ENCODE results near the gene SRRM1. TPM values are rescaled to one million over a fixed set of nuclear protein-coding genes. Genes with fewer than 3 reads are reported as not detected.

The SRRM1 gene
- total and polyA plus RNA-seq, 8 donors, result 86.4 to 213 (median 182) TPM

- Histone ChIP-seq H3K4me1 (no peaks in the 10 kb centered on the region), H3K36me3 (no peaks in the 10 kb centered on the region), H3K4me3 (no peak overlapping the region), H3K9me3 (no peaks in the 10 kb centered on the region), H3K27me3 (peaks cover 0 to 12% of the 10 kb centered on the region in 2 donors), H3K27ac (no peak overlapping the region)
- ATAC-seq (no peak), DNase-seq (no peak)
- no peak for TF ChIP-seq CTCF (IDR thresholded peaks at IDR 0.05)
- intact Hi-C loops (cut with DNase I), result no loop called here
Observed at GRCh38 chr1:24599265-24599664, 43.8 kb upstream of the SRRM1 start.

GRCh38 chr1:24600551-24600950 is 42.6 kb upstream of the SRRM1 start:
- no peaks in the 10 kb centered on the region for H3K9me3 ChIP-seq
- H3K4me3 ChIP-seq, result no peak overlapping the region
- no peak for TF ChIP-seq CTCF (IDR thresholded peaks at IDR 0.05)
- H3K27ac ChIP-seq, result no peak overlapping the region
- H3K4me1 ChIP-seq, result no peaks in the 10 kb centered on the region
- H3K27me3 ChIP-seq, result peaks cover 0 to 12% of the 10 kb centered on the region in 2 donors
- no peak for DNase-seq
- no peaks in the 10 kb centered on the region for H3K36me3 ChIP-seq
- ATAC-seq, result no peak
- intact Hi-C loops (cut with DNase I), result no loop called here

- H3K27me3 ChIP-seq, result peaks cover 0 to 24% of the 10 kb centered on the region in 2 donors
- H3K9me3 ChIP-seq, result no peaks in the 10 kb centered on the region
- intact Hi-C loops (cut with DNase I), result no loop called here
- DNase-seq (no peak), ATAC-seq (no peak)
- no peak for TF ChIP-seq CTCF (IDR thresholded peaks at IDR 0.05)
- H3K27ac ChIP-seq, result no peak overlapping the region
- H3K4me3 ChIP-seq, result no peak overlapping the region
- no peaks in the 10 kb centered on the region for H3K4me1 ChIP-seq
- H3K36me3 ChIP-seq, result no peaks in the 10 kb centered on the region
Observed at GRCh38 chr1:24605534-24606295, 37.4 kb upstream of the SRRM1 start.

- no peak for ATAC-seq
- intact Hi-C loops (cut with DNase I), result no loop called here
- Histone ChIP-seq H3K9me3 (no peaks in the 10 kb centered on the region), H3K27ac (no peak overlapping the region), H3K27me3 (peaks cover 0 to 27% of the 10 kb centered on the region in 2 donors), H3K36me3 (no peaks in the 10 kb centered on the region), H3K4me3 (no peak overlapping the region), H3K4me1 (no peaks in the 10 kb centered on the region)
- DNase-seq, result no peak
- TF ChIP-seq CTCF (IDR thresholded peaks at IDR 0.05), result no peak
Observed at GRCh38 chr1:24606296-24606605, 36.9 kb upstream of the SRRM1 start.

GRCh38 chr1:24606621-24607020 is 36.5 kb upstream of the SRRM1 start:
- DNase-seq, result no peak
- intact Hi-C loops (cut with DNase I), result no loop called here
- Histone ChIP-seq H3K4me3 (no peak overlapping the region), H3K4me1 (no peaks in the 10 kb centered on the region), H3K36me3 (no peaks in the 10 kb centered on the region), H3K27ac (no peak overlapping the region), H3K27me3 (peaks cover 0 to 27% of the 10 kb centered on the region in 2 donors), H3K9me3 (no peaks in the 10 kb centered on the region)
- TF ChIP-seq CTCF (IDR thresholded peaks at IDR 0.05), result no peak
- peak; percentile 29 for ATAC-seq

Data from left lung (tissue), 10 donors.